HEK293 (cell line): ENCODE results near the gene KCNMA1.

Experiments used
- CTCF ChIA-PET: fragments of 350-600 bp; formaldehyde crosslinking; extraction: SDS; loops from one replicate; lab custom pipeline; 2021; ENCODE audit warnings: antibody characterized with exemption; lab: Yijun Ruan, JAX
- POLR2A ChIA-PET: fragments of 300-600 bp; formaldehyde crosslinking; extraction: SDS; loops from one replicate; lab custom pipeline; 2020; ENCODE audit warnings: antibody characterized with exemption, inconsistent platforms; lab: Yijun Ruan, JAX
- H3K27ac ChIP-seq: fragments of 200-500 bp; sonication (Bioruptor generic); 2 replicates; pipeline ENCODE4 v1.5.1; 2014; ENCODE audit warnings: low read depth, low read length, control low read depth, inconsistent platforms; ENCODE audit errors: extremely low read depth
- H3K36me3 ChIP-seq, 2 experiments: fragments of 200-500 bp in 1 of 2; sonication (Bioruptor generic) in 1 of 2; 1 replicate in 1 of 2; 2 replicates in 1 of 2; pipeline ENCODE4 v1.5.1; 2014 to 2017; ENCODE audit warnings: inconsistent platforms in 2 of 2, low read length in 2 of 2; ENCODE audit not compliant: control insufficient read depth in 2 of 2, insufficient read depth in 1 of 2
- H3K4me1 ChIP-seq: fragments of 200-500 bp; sonication (Bioruptor generic); 2 replicates; pipeline ENCODE4 v1.5.1; 2014; ENCODE audit warnings: mild to moderate bottlenecking, low read length, inconsistent platforms; ENCODE audit not compliant: control insufficient read depth, insufficient read depth
- H3K4me3 ChIP-seq: 2 replicates; pipeline ENCODE4 v1.5.1; 2011; ENCODE audit warnings: low read depth, mild to moderate bottlenecking, control low read depth, low read length, moderate library complexity
- H3K9me3 ChIP-seq: fragments of 200-500 bp; sonication (Bioruptor generic); 2 replicates; pipeline ENCODE4 v1.5.1; 2014; ENCODE audit warnings: low read depth, low read length, inconsistent platforms; ENCODE audit not compliant: control insufficient read depth, insufficient read depth
- ATF2 ChIP-seq: fragments of 450-650 bp; formaldehyde crosslinking; IDR thresholded peaks from 2 replicates; pipeline ENCODE4 v1.5.1; 2016; ENCODE audit warnings: missing biosample characterization, missing genetic modification characterization, low read depth
- EGR2 ChIP-seq: fragments of 450-650 bp; formaldehyde crosslinking; IDR thresholded peaks from 2 replicates; pipeline ENCODE4 v1.5.1; 2016; ENCODE audit warnings: low read depth, missing biosample characterization, missing genetic modification characterization
- FEZF1 ChIP-seq: fragments of 450-650 bp; formaldehyde crosslinking; IDR thresholded peaks from 2 replicates; pipeline ENCODE4 v1.5.1; 2016; ENCODE audit warnings: missing biosample characterization, missing genetic modification characterization
- GLI4 ChIP-seq: fragments of 450-650 bp; formaldehyde crosslinking; IDR thresholded peaks from 2 replicates; pipeline ENCODE4 v1.5.1; 2016; ENCODE audit warnings: missing biosample characterization, missing genetic modification characterization
- GLIS2 ChIP-seq: fragments of 450-650 bp; formaldehyde crosslinking; IDR thresholded peaks from 2 replicates; pipeline ENCODE4 v1.5.1; 2016; ENCODE audit warnings: missing biosample characterization, missing genetic modification characterization
- KLF16 ChIP-seq: fragments of 450-650 bp; formaldehyde crosslinking; IDR thresholded peaks from 2 replicates; pipeline ENCODE4 v1.5.1; 2017; ENCODE audit warnings: missing biosample characterization, missing genetic modification characterization
- OVOL3 ChIP-seq: fragments of 450-650 bp; formaldehyde crosslinking; IDR thresholded peaks from 2 replicates; pipeline ENCODE4 v1.5.1; 2016; ENCODE audit warnings: missing biosample characterization, missing genetic modification characterization
- REST ChIP-seq: fragments of 450-650 bp; formaldehyde crosslinking; IDR thresholded peaks from 2 replicates; pipeline ENCODE4 v1.5.1; 2016; ENCODE audit warnings: missing biosample characterization, missing genetic modification characterization
- SP7 ChIP-seq: fragments of 450-650 bp; formaldehyde crosslinking; IDR thresholded peaks from 2 replicates; pipeline ENCODE4 v1.5.1; 2016; ENCODE audit warnings: missing biosample characterization, missing genetic modification characterization
- ZBTB11 ChIP-seq: fragments of 450-650 bp; formaldehyde crosslinking; conservative IDR thresholded peaks from 2 replicates; pipeline ENCODE4 v1.5.1; 2016; ENCODE audit warnings: low read depth, missing biosample characterization, missing genetic modification characterization
- ZBTB17 ChIP-seq: fragments of 450-650 bp; formaldehyde crosslinking; IDR thresholded peaks from 2 replicates; pipeline ENCODE4 v1.5.1; 2016; ENCODE audit warnings: missing biosample characterization, missing genetic modification characterization
- ZBTB20 ChIP-seq: fragments of 450-650 bp; formaldehyde crosslinking; IDR thresholded peaks from 2 replicates; pipeline ENCODE4 v1.5.1; 2016; ENCODE audit warnings: missing biosample characterization, missing genetic modification characterization
- ZBTB21 ChIP-seq: fragments of 450-650 bp; formaldehyde crosslinking; IDR thresholded peaks from 2 replicates; pipeline ENCODE4 v1.5.1; 2017; ENCODE audit warnings: missing biosample characterization, missing genetic modification characterization
- ZFP37 ChIP-seq: fragments of 450-650 bp; formaldehyde crosslinking; IDR thresholded peaks from 2 replicates; pipeline ENCODE4 v1.5.1; 2016; ENCODE audit warnings: missing biosample characterization, missing genetic modification characterization
- ZNF155 ChIP-seq: fragments of 450-650 bp; formaldehyde crosslinking; IDR thresholded peaks from 2 replicates; pipeline ENCODE4 v1.5.1; 2016; ENCODE audit warnings: missing biosample characterization, missing genetic modification characterization
- ZNF24 ChIP-seq: fragments of 450-650 bp; formaldehyde crosslinking; IDR thresholded peaks from 2 replicates; pipeline ENCODE4 v1.5.1; 2016; ENCODE audit warnings: missing biosample characterization, missing genetic modification characterization
- ZNF274 ChIP-seq, 2 experiments: fragments of 200-500 bp in 1 of 2; fragments of 450-650 bp in 1 of 2; sonication (Bioruptor generic) in 1 of 2; formaldehyde crosslinking in 1 of 2; IDR thresholded peaks; 2 replicates each; pipeline versions ENCODE4 v1.5.1 to v1.6.1; 2014 to 2016; ENCODE audit warnings: borderline replicate concordance in 1 of 2, inconsistent platforms in 1 of 2, low read length in 1 of 2, missing biosample characterization in 1 of 2, missing genetic modification characterization in 1 of 2
- ZNF473 ChIP-seq: fragments of 450-650 bp; formaldehyde crosslinking; IDR thresholded peaks from 2 replicates; pipeline ENCODE4 v1.5.1; 2017; ENCODE audit warnings: missing biosample characterization, missing genetic modification characterization
- ZNF488 ChIP-seq: fragments of 450-650 bp; formaldehyde crosslinking; IDR thresholded peaks from 2 replicates; pipeline ENCODE4 v1.5.1; 2016; ENCODE audit warnings: missing biosample characterization, missing genetic modification characterization
- ZNF560 ChIP-seq: fragments of 450-650 bp; formaldehyde crosslinking; IDR thresholded peaks from 2 replicates; pipeline ENCODE4 v1.5.1; 2017; ENCODE audit warnings: missing biosample characterization, missing genetic modification characterization, borderline replicate concordance
- ZNF600 ChIP-seq: fragments of 450-650 bp; formaldehyde crosslinking; IDR thresholded peaks from 2 replicates; pipeline ENCODE4 v1.5.1; 2016; ENCODE audit warnings: missing biosample characterization, missing genetic modification characterization
- ZNF624 ChIP-seq: fragments of 450-650 bp; formaldehyde crosslinking; IDR thresholded peaks from 2 replicates; pipeline ENCODE4 v1.5.1; 2017; ENCODE audit warnings: missing biosample characterization, missing genetic modification characterization
- ZNF629 ChIP-seq: fragments of 450-650 bp; formaldehyde crosslinking; IDR thresholded peaks from 2 replicates; pipeline ENCODE4 v1.5.1; 2017; ENCODE audit warnings: missing biosample characterization, missing genetic modification characterization
- ZNF664 ChIP-seq: fragments of 450-650 bp; formaldehyde crosslinking; IDR thresholded peaks from 2 replicates; pipeline ENCODE4 v1.5.1; 2016; ENCODE audit warnings: missing biosample characterization, missing genetic modification characterization
- ZNF707 ChIP-seq: fragments of 450-650 bp; formaldehyde crosslinking; IDR thresholded peaks from 2 replicates; pipeline ENCODE4 v1.5.1; 2016; ENCODE audit warnings: missing biosample characterization, missing genetic modification characterization

The KCNMA1 gene

GRCh38 chr10:77138541-77138940, 499.1 kb downstream of the KCNMA1 start:
- TF ChIP-seq GLI4 (tag by site-specific recombination) (no peak), ATF2 (tag by site-specific recombination) (0 out of 2 replicates have a peak, but pooled peaks have one; percentile 15), ZBTB17 (0 out of 2 replicates have a peak, but pooled peaks have one; percentile 41), ZNF664 (tag by site-specific recombination) (peak; percentile 81), KLF16 (tag by site-specific recombination) (no peak), ZBTB20 (tag by site-specific recombination) (peak; percentile 49; the same call in 1 of the 2 replicates), ZNF473 (tag by site-specific recombination) (no peak), ZFP37 (no peak), ZBTB21 (tag by site-specific recombination) (no peak), ZNF624 (tag by site-specific recombination) (no peak), ZNF488 (tag by site-specific recombination) (no peak)
- POLR2A ChIA-PET = no interaction called here

GRCh38 chr10:77135555-77135954, 502.1 kb downstream of the KCNMA1 start:
- CTCF ChIA-PET = interaction anchor here (0.5 kb wide), 1 partner anchor 23 kb away, joined by 4 read pairs; no protein-coding TSS in a partner anchor
- POLR2A ChIA-PET = no interaction called here
- Histone ChIP-seq H3K4me3 (no peak overlapping the region), H3K27ac (no peak overlapping the region), H3K9me3 (no peaks in the 10 kb centered on the region), H3K4me1 (no peaks in the 10 kb centered on the region), H3K36me3 (no peaks in the 10 kb centered on the region)
- TF ChIP-seq GLIS2 = no peak
- no peak for TF ChIP-seq REST (tag by site-specific recombination)
- TF ChIP-seq ZNF600 (tag by site-specific recombination) = no peak
- TF ChIP-seq ZNF629 (tag by site-specific recombination) = no peak
- TF ChIP-seq ZNF707 (tag by site-specific recombination) = no peak
- TF ChIP-seq ZNF24 (tag by site-specific recombination) = no peak
- no peak for TF ChIP-seq ZNF155 (tag by site-specific recombination)
- TF ChIP-seq OVOL3 = no peak
- TF ChIP-seq SP7 = no peak
- TF ChIP-seq ZBTB11 (tag by site-specific recombination) = no peak
- no peak for TF ChIP-seq FEZF1
- TF ChIP-seq ZNF560 = no peak
- no peak for TF ChIP-seq EGR2 (tag by site-specific recombination)
- TF ChIP-seq ZNF274 (IDR thresholded peaks at IDR 0.05; ENCODE audit: low read length) = no peak
- TF ChIP-seq ZNF274 (tag by site-specific recombination; IDR thresholded peaks at IDR 0.05; ENCODE audit: borderline replicate concordance) = no peak

More at GRCh38 chr10:77138541-77138940, 499.1 kb downstream of the KCNMA1 start:
- Histone ChIP-seq H3K27ac (no peak overlapping the region), H3K9me3 (no peaks in the 10 kb centered on the region), H3K4me3 (no peak overlapping the region), H3K4me1 (no peaks in the 10 kb centered on the region), H3K36me3 (no peaks in the 10 kb centered on the region)
- CTCF ChIA-PET = interaction anchor here (0.5 kb wide), 1 partner anchor 58 kb away, joined by 6 read pairs; no protein-coding TSS in a partner anchor
